HEK293T (cell line): Measurements from ENCODE around the gene CLEC2D.

ENCODE experiments used
- FOXA1 ChIP-seq: fragments of 450-650 bp; IDR thresholded peaks from 2 replicates; pipeline ENCODE4 v1.6.1; 2016; ENCODE audit warnings: mild to moderate bottlenecking
- FOXK2 ChIP-seq: fragments of 450-650 bp; IDR thresholded peaks from 2 replicates; pipeline ENCODE4 v1.6.1; 2016; ENCODE audit warnings: mild to moderate bottlenecking
- SP1 ChIP-seq: fragments of 450-650 bp; IDR thresholded peaks from 2 replicates; pipeline ENCODE4 v1.6.1; 2017

- no peak for TF ChIP-seq SP1
- TF ChIP-seq FOXK2 = no peak
- TF ChIP-seq FOXA1 = no peak
Measured at GRCh38 chr12:9707356-9707755, 37.8 kb downstream of the CLEC2D start.
